GM21529 (cell line): ENCODE results near the gene PRELID2.
A peak's percentile ranks its signal among the peaks of the same experiment; 100 is the strongest.
"Not testable (repeated sequence)": the region's sequence is repeated elsewhere in the genome, so short reads cannot be mapped to it uniquely, and the experiment has no call there.

ENCODE experiments used
- ATAC-seq: cut with Tn5 transposase; IDR thresholded peaks from one replicate; pipeline ENCODE4 v1.9.1; 2021; ENCODE audit not compliant: unreplicated experiment

Gene PRELID2

GRCh38 chr5:145834917-145835847 lies at the start of gene PRELID2:
Gene PRELID2, minus strand, starts transcription at chr5:145835342. Its CDS starts 91 bp downstream, at chr5:145835251.
- peak; percentile 89 for ATAC-seq

- ATAC-seq, result no peak
Measured at GRCh38 chr5:145874765-145875164, 39.6 kb upstream of the PRELID2 start.

- ATAC-seq, result no peak
Measured at GRCh38 chr5:145872914-145873313, 37.8 kb upstream of the PRELID2 start, which contains the start of gene GRXCR2. Gene GRXCR2, minus strand, starts transcription at chr5:145873014. Its CDS starts 46 bp downstream, at chr5:145872968.

GRCh38 chr5:145872486-145872885 lies 37.3 kb upstream of the PRELID2 start:
- no peak for ATAC-seq

GRCh38 chr5:145869753-145870152 lies 34.6 kb upstream of the PRELID2 start:
- ATAC-seq, result no peak

GRCh38 chr5:145867806-145868205 lies 32.7 kb upstream of the PRELID2 start:
- ATAC-seq, result no peak

GRCh38 chr5:145864432-145864831 lies 29.3 kb upstream of the PRELID2 start:
- ATAC-seq, result not testable (repeated sequence)

GRCh38 chr5:145863003-145863402 lies 27.9 kb upstream of the PRELID2 start:
- no peak for ATAC-seq

GRCh38 chr5:145859897-145860296 lies 24.8 kb upstream of the PRELID2 start:
- ATAC-seq, result no peak

GRCh38 chr5:145859453-145859852 lies 24.3 kb upstream of the PRELID2 start:
- no peak for ATAC-seq

- ATAC-seq, result no peak
Measured at GRCh38 chr5:145858959-145859358, 23.8 kb upstream of the PRELID2 start.

- no peak for ATAC-seq
Measured at GRCh38 chr5:145856285-145856818, 21.2 kb upstream of the PRELID2 start.

GRCh38 chr5:145855763-145856267 lies 20.7 kb upstream of the PRELID2 start:
- no peak for ATAC-seq

GRCh38 chr5:145854651-145855258 lies 19.6 kb upstream of the PRELID2 start:
- ATAC-seq, result no peak

- ATAC-seq, result no peak
Measured at GRCh38 chr5:145853781-145854376, 18.7 kb upstream of the PRELID2 start.

- ATAC-seq, result no peak
Measured at GRCh38 chr5:145852990-145853389, 17.8 kb upstream of the PRELID2 start.

GRCh38 chr5:145848854-145849253 lies 13.7 kb upstream of the PRELID2 start:
- no peak for ATAC-seq

GRCh38 chr5:145847499-145848497 lies 12.7 kb upstream of the PRELID2 start:
- ATAC-seq, result no peak

GRCh38 chr5:145846081-145846480 lies 10.9 kb upstream of the PRELID2 start:
- ATAC-seq, result no peak

- no peak for ATAC-seq
Measured at GRCh38 chr5:145841299-145841698, 6.2 kb upstream of the PRELID2 start.
